GM12878 (cell line): Measurements from ENCODE around the gene PCDHA1.

ENCODE experiments used
- CTCF ChIP-seq, 3 experiments: IDR thresholded peaks in 2 of 3; conservative IDR thresholded peaks in 1 of 3; 2 replicates each; pipeline ENCODE4 v1.5.1; 2011; ENCODE audit warnings: low read depth in 3 of 3, low read length in 3 of 3, mild to moderate bottlenecking in 3 of 3, control low read depth in 2 of 3, moderate library complexity in 2 of 3, inconsistent platforms in 1 of 3, mixed read lengths in 1 of 3; ENCODE audit not compliant: control insufficient read depth in 2 of 3, insufficient read depth in 1 of 3; ENCODE audit errors: extremely low read depth in 1 of 3
- ELK1 ChIP-seq: IDR thresholded peaks from 2 replicates; pipeline ENCODE4 v1.6.1; 2012; ENCODE audit warnings: low read depth, low read length, improper control_type of control experiment

- TF ChIP-seq ELK1 = no peak
- TF ChIP-seq CTCF (IDR thresholded peaks at IDR 0.05 in 2 of 3, conservative IDR thresholded peaks at IDR 0.05 in 1 of 3; ENCODE audit: control insufficient read depth in 2 of 3, extremely low read depth in 1 of 3, insufficient read depth in 1 of 3, low read depth in 3 of 3, low read length in 3 of 3) = no peak
These were observed 216.6 kb downstream of the PCDHA1 start for GRCh38 chr5:141002605-141002965.
